NCI-H524 (cell line): ENCODE data around the gene HOXA13.

Experiments
- DNase-seq, 2 experiments: peaks; one replicate each; lab custom pipeline; 2025; lab: John Stamatoyannopoulos, UW

HOXA13 gene

GRCh38 chr7:27159266-27160144, 40.4 kb downstream of the HOXA13 start:
- no peak for DNase-seq

- DNase-seq, result no peak
These were observed 41.2 kb downstream of the HOXA13 start for GRCh38 chr7:27158436-27159265.

GRCh38 chr7:27157702-27158431, 42.0 kb downstream of the HOXA13 start:
- no peak for DNase-seq

GRCh38 chr7:27156916-27157701, 42.8 kb downstream of the HOXA13 start:
- DNase-seq, result no peak

GRCh38 chr7:27156508-27156898, 43.4 kb downstream of the HOXA13 start, which contains the start of gene HOXA7:
Gene HOXA7 (minus strand): TSS chr7:27156675. CDS start chr7:27156545, 130 bp downstream.
- DNase-seq, result peak; percentile 48 to 75

GRCh38 chr7:27155816-27156507, 43.9 kb downstream of the HOXA13 start:
- peak in 1 of 2 experiments; percentile 41 for DNase-seq

GRCh38 chr7:27154901-27155815, 44.7 kb downstream of the HOXA13 start:
- no peak for DNase-seq

GRCh38 chr7:27154369-27154768, 45.5 kb downstream of the HOXA13 start:
- no peak for DNase-seq

GRCh38 chr7:27153526-27153925, 46.4 kb downstream of the HOXA13 start:
- no peak for DNase-seq

GRCh38 chr7:27152816-27153442, 47.0 kb downstream of the HOXA13 start:
- DNase-seq, result no peak

- DNase-seq, result peak in 1 of 2 experiments; percentile 33
These were observed 47.7 kb downstream of the HOXA13 start, which contains the start of gene HOXA3 for GRCh38 chr7:27151931-27152815. Gene HOXA3 (minus strand): TSS chr7:27152583. CDS start chr7:27110640, 41,943 bp downstream.

- no peak for DNase-seq
These were observed 48.5 kb downstream of the HOXA13 start for GRCh38 chr7:27151341-27151930.

- peak in 1 of 2 experiments; percentile 65 for DNase-seq
These were observed 49.1 kb downstream of the HOXA13 start for GRCh38 chr7:27150568-27151340.

- DNase-seq, result peak in 1 of 2 experiments; percentile 42
These were observed 49.9 kb downstream of the HOXA13 start for GRCh38 chr7:27149842-27150567.

- peak in 1 of 2 experiments; percentile 41 for DNase-seq
These were observed 50.9 kb downstream of the HOXA13 start for GRCh38 chr7:27148756-27149641.
